ENCODE measurements around the gene RASGRF2. TPM values are rescaled to one million over a fixed set of nuclear protein-coding genes. Genes with fewer than 3 reads are reported as not detected.

The RASGRF2 gene
- total and polyA plus RNA-seq, 11 donors: 3.6 to 16.6 (median 6.3) TPM

DNA sequence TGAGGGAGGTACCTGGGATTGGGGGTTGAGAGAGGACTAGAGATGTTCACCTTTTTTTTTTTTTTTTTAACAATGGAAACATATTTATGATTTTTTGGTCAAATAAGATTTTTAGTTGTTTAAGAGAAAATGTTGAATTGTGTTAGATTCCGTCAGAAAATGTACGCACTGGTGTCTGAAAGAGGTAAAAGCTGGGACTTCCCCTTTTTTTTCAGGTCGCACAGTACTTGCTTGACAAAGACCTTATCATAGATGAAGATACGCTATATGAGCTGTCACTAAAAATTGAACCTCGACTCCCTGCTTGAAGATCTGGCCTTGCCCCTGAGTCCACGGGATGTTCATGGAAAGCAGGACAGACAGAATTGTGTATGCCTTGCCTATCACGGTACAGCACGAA lies 265.3 kb downstream of the RASGRF2 start:
- H3K36me3 ChIP-seq: peaks cover 0 to 20% (median 0%) of the 10 kb centered on the region in 9 donors
- no peaks in the 10 kb centered on the region for H3K27me3 ChIP-seq
- ATAC-seq: no peak
- H3K27ac ChIP-seq: no peak overlapping the region
- no peak overlapping the region for H3K4me3 ChIP-seq
- 90 to 94% (median 94%) methylated on average over 8 of the region's 8 CpGs for WGBS, 4 donors
- DNase-seq: no peak
- H3K4me1 ChIP-seq: no peaks in the 10 kb centered on the region
- no peaks in the 10 kb centered on the region for H3K9me3 ChIP-seq
- intact Hi-C loops (cut with DNase I): no loop called here
- TF ChIP-seq, protein P1, sequence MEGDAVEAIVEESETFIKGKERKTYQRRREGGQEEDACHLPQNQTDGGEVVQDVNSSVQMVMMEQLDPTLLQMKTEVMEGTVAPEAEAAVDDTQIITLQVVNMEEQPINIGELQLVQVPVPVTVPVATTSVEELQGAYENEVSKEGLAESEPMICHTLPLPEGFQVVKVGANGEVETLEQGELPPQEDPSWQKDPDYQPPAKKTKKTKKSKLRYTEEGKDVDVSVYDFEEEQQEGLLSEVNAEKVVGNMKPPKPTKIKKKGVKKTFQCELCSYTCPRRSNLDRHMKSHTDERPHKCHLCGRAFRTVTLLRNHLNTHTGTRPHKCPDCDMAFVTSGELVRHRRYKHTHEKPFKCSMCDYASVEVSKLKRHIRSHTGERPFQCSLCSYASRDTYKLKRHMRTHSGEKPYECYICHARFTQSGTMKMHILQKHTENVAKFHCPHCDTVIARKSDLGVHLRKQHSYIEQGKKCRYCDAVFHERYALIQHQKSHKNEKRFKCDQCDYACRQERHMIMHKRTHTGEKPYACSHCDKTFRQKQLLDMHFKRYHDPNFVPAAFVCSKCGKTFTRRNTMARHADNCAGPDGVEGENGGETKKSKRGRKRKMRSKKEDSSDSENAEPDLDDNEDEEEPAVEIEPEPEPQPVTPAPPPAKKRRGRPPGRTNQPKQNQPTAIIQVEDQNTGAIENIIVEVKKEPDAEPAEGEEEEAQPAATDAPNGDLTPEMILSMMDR (IDR thresholded peaks at IDR 0.05): no peak
- TF ChIP-seq POLR2A (IDR thresholded peaks at IDR 0.05): no peak

DNA sequence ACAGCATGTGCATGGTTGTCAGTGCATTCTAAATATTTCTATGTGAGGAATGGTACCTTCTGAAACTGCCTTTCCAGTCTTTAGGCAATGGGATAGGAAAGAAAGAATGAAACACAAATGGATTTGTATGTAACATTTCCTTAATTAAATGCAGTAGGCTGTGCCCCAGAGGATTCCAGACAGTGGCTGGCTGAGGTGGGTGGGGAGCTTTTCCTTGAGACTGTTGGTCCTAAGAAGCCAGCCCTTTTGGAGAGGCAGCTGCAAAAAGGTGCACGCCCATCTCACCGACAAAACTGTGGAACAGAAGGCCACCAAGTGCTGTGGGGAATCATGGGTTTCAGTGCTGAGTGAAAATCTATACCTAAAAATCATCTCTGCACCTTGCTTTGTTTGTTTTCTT lies 266.1 kb downstream of the RASGRF2 start:
- Histone ChIP-seq H3K36me3 (peaks cover 0 to 20% (median 0%) of the 10 kb centered on the region in 9 donors), H3K9me3 (no peaks in the 10 kb centered on the region)

DNA sequence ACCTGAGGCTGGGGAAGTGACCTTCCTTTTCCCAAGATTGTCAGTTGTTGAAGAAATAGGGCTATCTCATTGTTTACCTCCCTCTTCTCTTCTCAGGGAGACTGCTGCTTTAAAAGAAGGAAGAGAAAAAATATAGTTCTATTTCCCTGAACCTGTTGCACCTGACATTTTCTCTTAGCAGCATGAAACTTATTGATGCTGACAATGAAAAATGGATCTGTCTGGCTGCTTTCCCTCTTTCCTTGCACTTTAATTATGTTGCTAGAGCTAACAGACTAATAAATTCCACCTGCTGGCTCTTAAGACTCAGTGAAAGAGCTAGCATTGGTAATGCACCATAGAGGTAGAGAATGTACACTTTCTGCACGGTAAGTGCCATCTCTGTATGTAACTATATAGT lies 266.8 kb downstream of the RASGRF2 start:
- no peaks in the 10 kb centered on the region for H3K27me3 ChIP-seq
- ATAC-seq: no peak

More for the DNA sequence above, 266.1 kb downstream of the RASGRF2 start:
- Histone ChIP-seq H3K4me1 (no peaks in the 10 kb centered on the region), H3K4me3 (no peak overlapping the region), H3K27me3 (no peaks in the 10 kb centered on the region), H3K27ac (no peak overlapping the region)
- no peak for DNase-seq
- TF ChIP-seq, protein P1 (IDR thresholded peaks at IDR 0.05): no peak
- no peak for TF ChIP-seq POLR2A (IDR thresholded peaks at IDR 0.05)
- intact Hi-C loops (cut with DNase I): no loop called here
- WGBS, 4 donors: 82 to 89% (median 86%) methylated on average over 2 of the region's 2 CpGs
- ATAC-seq: no peak

DNA sequence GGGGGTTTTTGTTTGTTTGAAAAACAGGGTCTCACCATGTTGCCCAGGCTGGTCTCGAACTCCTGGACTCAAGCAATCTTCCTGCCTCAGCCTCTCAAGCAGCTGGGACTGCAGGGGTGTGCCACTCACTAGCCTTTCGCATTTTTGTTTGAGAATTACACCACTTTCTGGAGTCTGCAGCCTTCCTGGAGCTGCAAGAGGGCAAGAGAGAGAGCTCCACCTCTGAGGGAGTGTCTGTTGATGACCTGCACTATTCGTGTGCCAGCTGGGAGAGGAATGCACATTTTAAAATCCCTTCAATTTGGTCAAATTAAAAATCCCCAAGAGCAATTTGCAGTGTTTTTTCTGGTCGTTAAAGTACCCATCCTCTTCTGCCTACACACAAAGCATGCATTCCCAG lies 267.9 kb downstream of the RASGRF2 start:
- intact Hi-C loops (cut with DNase I): no loop called here
- H3K27me3 ChIP-seq: no peaks in the 10 kb centered on the region
- H3K27ac ChIP-seq: no peak overlapping the region
- H3K9me3 ChIP-seq: no peaks in the 10 kb centered on the region
- no peak for ATAC-seq
- H3K4me1 ChIP-seq: peaks cover 0 to 17% (median 11%) of the 10 kb centered on the region in 12 donors
- TF ChIP-seq, protein P1 (IDR thresholded peaks at IDR 0.05): no peak
- no peak for TF ChIP-seq POLR2A (IDR thresholded peaks at IDR 0.05)
- H3K36me3 ChIP-seq: peaks cover 0 to 20% (median 0%) of the 10 kb centered on the region in 9 donors
- 71 to 75% (median 73%) methylated on average over 4 of the region's 4 CpGs for WGBS, 4 donors
- no peak for DNase-seq
- no peak overlapping the region for H3K4me3 ChIP-seq

More for the DNA sequence above, 266.8 kb downstream of the RASGRF2 start:
- peaks cover 0 to 20% (median 0%) of the 10 kb centered on the region in 9 donors for H3K36me3 ChIP-seq
- no peaks in the 10 kb centered on the region for H3K9me3 ChIP-seq
- no peak overlapping the region for H3K4me3 ChIP-seq
- H3K4me1 ChIP-seq: peaks cover 0 to 6% (median 2%) of the 10 kb centered on the region in 12 donors
- H3K27ac ChIP-seq: no peak overlapping the region
- intact Hi-C loops (cut with DNase I): no loop called here
- 76 to 94% (median 86%) methylated on average over 1 of the region's 1 CpG for WGBS, 4 donors
- no peak for TF ChIP-seq POLR2A (IDR thresholded peaks at IDR 0.05)
- TF ChIP-seq, protein P1 (IDR thresholded peaks at IDR 0.05): no peak
- no peak for DNase-seq
